IMR-90 (cell line): Measurements from ENCODE around the gene VPS52.

Experiments
- BHLHE40 ChIP-seq: fragments of 150-350 bp; IDR thresholded peaks from 2 replicates; pipeline ENCODE4 v1.6.1; 2016; ENCODE audit warnings: mild to moderate bottlenecking, low read depth, low read length
- CEBPB ChIP-seq: IDR thresholded peaks from 2 replicates; pipeline ENCODE4 v1.6.1; 2012; ENCODE audit warnings: low read depth, low read length, improper control_type of control experiment
- CHD1 ChIP-seq: IDR thresholded peaks from 2 replicates; pipeline ENCODE4 v1.6.1; 2012; ENCODE audit warnings: low read depth, low read length, improper control_type of control experiment
- CTCF ChIP-seq: conservative IDR thresholded peaks from 2 replicates; pipeline ENCODE4 v1.5.1; 2012; ENCODE audit warnings: mild to moderate bottlenecking, low read depth, low read length, improper control_type of control experiment
- MAFK ChIP-seq: IDR thresholded peaks from 2 replicates; pipeline ENCODE4 v1.6.1; 2012; ENCODE audit warnings: low read depth, low read length, improper control_type of control experiment
- MAZ ChIP-seq: IDR thresholded peaks from 2 replicates; pipeline ENCODE4 v1.6.1; 2012; ENCODE audit warnings: low read depth, mild to moderate bottlenecking, low read length, improper control_type of control experiment, moderate library complexity, borderline replicate concordance
- MXI1 ChIP-seq: IDR thresholded peaks from 2 replicates; pipeline ENCODE4 v1.6.1; 2012; ENCODE audit warnings: low read depth, mild to moderate bottlenecking, low read length, moderate library complexity, borderline replicate concordance
- NFE2L2 ChIP-seq: fragments of 150-350 bp; IDR thresholded peaks from 2 replicates; pipeline ENCODE4 v1.6.1; 2016; ENCODE audit warnings: low read depth, mild to moderate bottlenecking, low read length
- POLR2A ChIP-seq: IDR thresholded peaks from 2 replicates; pipeline ENCODE4 v1.6.1; 2012; ENCODE audit warnings: mild to moderate bottlenecking, low read depth, low read length
- RAD21 ChIP-seq: IDR thresholded peaks from 2 replicates; pipeline ENCODE4 v1.6.1; 2012; ENCODE audit warnings: low read length, improper control_type of control experiment
- RCOR1 ChIP-seq: IDR thresholded peaks from 2 replicates; pipeline ENCODE4 v1.6.1; 2012; ENCODE audit warnings: mild to moderate bottlenecking, low read length, improper control_type of control experiment; ENCODE audit not compliant: insufficient replicate concordance
- RFX5 ChIP-seq: IDR thresholded peaks from 2 replicates; pipeline ENCODE4 v1.8.0; 2012; ENCODE audit warnings: low read depth, mild to moderate bottlenecking, low read length, moderate library complexity
- SMC3 ChIP-seq: fragments of 150-350 bp; IDR thresholded peaks from 2 replicates; pipeline ENCODE4 v1.6.1; 2016; ENCODE audit warnings: low read depth, mild to moderate bottlenecking, antibody characterized with exemption, low read length, moderate library complexity
- USF2 ChIP-seq: fragments of 150-350 bp; IDR thresholded peaks from 2 replicates; pipeline ENCODE4 v1.6.1; 2017; ENCODE audit warnings: mild to moderate bottlenecking, antibody characterized with exemption, low read length, low read depth

- TF ChIP-seq USF2 (no peak), POLR2A (no peak), CTCF (no peak), RAD21 (no peak), MAFK (no peak), MXI1 (no peak), RFX5 (no peak), NFE2L2 (no peak), CEBPB (no peak), MAZ (no peak), BHLHE40 (no peak), SMC3 (no peak), CHD1 (no peak), RCOR1 (no peak)
Observed at GRCh38 chr6:33292996-33293682, 21.5 kb upstream of the VPS52 start.
